HCT116 (cell line): ENCODE results near the gene SLC34A3. TPM values are rescaled to one million over a fixed set of nuclear protein-coding genes. Genes with fewer than 3 reads are reported as not detected.

Source experiments
- ATAC-seq: fragments of 200-7000 bp; cut with Tn5 transposase; 2 replicates; pipeline ENCODE4 v1.9.1; 2020; ENCODE audit warnings: mild to moderate bottlenecking, moderate library complexity
- BruUV-seq: library from RNA; stranded (reverse); fragments of 400-500 nt; replicated peaks from 2 replicates; lab custom pipeline; 2021; lab: Mats Ljungman, UMichigan
- CTCF ChIA-PET: fragments of 300-600 bp; sonication (Branson Sonifier 250); formaldehyde crosslinking; loops from one replicate; lab custom pipeline; 2021; ENCODE audit warnings: antibody characterized with exemption; lab: Charles Lee
- POLR2A ChIA-PET: fragments of 300-600, 350-600 bp; sonication (Branson Sonifier 250); formaldehyde crosslinking; loops from one replicate; lab custom pipeline; 2021; ENCODE audit warnings: antibody characterized with exemption; lab: Charles Lee
- RAD21 ChIA-PET, 2 experiments: fragments of 300-600 bp; sonication (Branson Sonifier 250); formaldehyde crosslinking; loops; one replicate each; lab custom pipeline; 2023; ENCODE audit warnings: low total read pairs in 2 of 2; ENCODE audit not compliant: uncharacterized antibody in 2 of 2, unreplicated experiment in 2 of 2, low non-redundant PET in 1 of 2; lab: Charles Lee
- DNase-seq: peaks from one replicate; pipeline ENCODE4 v3.0.0-alpha.2; 2010; ENCODE audit warnings: low read depth, low spot score
- H2AFZ ChIP-seq: fragments of 200-600 bp; shearing (Covaris generic), sonication (generic); 2 replicates; pipeline ENCODE4 v1.6.1; 2017; ENCODE audit warnings: low read depth, mixed run types, mixed read lengths, antibody characterized with exemption, low read length; ENCODE audit not compliant: poor library complexity, severe bottlenecking
- H3K27ac ChIP-seq: 2 replicates; pipeline ENCODE4 v1.5.1; 2012; ENCODE audit warnings: low read depth, low read length
- H3K27me3 ChIP-seq: fragments of 200-600 bp; sonication (generic); 2 replicates; pipeline ENCODE4 v1.6.1; 2016; ENCODE audit warnings: mixed run types, low read length, mixed read lengths; ENCODE audit not compliant: insufficient read depth
- H3K36me3 ChIP-seq, 2 experiments: fragments of 200-500 bp in 1 of 2; fragments of 200-600 bp in 1 of 2; sonication (Bioruptor generic) in 1 of 2; sonication (generic) in 1 of 2; 2 replicates each; pipeline versions ENCODE4 v1.5.1 to v1.6.1; 2014 to 2016; ENCODE audit warnings: low read length in 2 of 2, inconsistent platforms in 1 of 2, mixed read lengths in 1 of 2, mixed run types in 1 of 2; ENCODE audit not compliant: insufficient read depth in 2 of 2, control insufficient read depth in 1 of 2
- H3K4me1 ChIP-seq, 2 experiments: fragments of 200-600 bp in 1 of 2; sonication (generic) in 1 of 2; 2 replicates each; pipeline versions ENCODE4 v1.5.1 to v1.6.1; 2012 to 2017; ENCODE audit warnings: low read length in 2 of 2, inconsistent platforms in 1 of 2, mild to moderate bottlenecking in 1 of 2, mixed read lengths in 1 of 2, mixed run types in 1 of 2, moderate library complexity in 1 of 2; ENCODE audit not compliant: insufficient read depth in 2 of 2, control insufficient read depth in 1 of 2
- H3K4me2 ChIP-seq: fragments of 200-600 bp; sonication (generic); 2 replicates; pipeline ENCODE4 v1.6.1; 2017; ENCODE audit warnings: mixed run types, low read length, mixed read lengths
- H3K4me3 ChIP-seq, 2 experiments: fragments of 200-600 bp in 1 of 2; sonication (generic) in 1 of 2; replicated peaks in 1 of 2; 2 replicates each; pipeline ENCODE4 v1.5.1; 2011 to 2016; ENCODE audit warnings: low read length in 2 of 2, control low read depth in 1 of 2, low read depth in 1 of 2, mild to moderate bottlenecking in 1 of 2, mixed read lengths in 1 of 2, mixed run types in 1 of 2
- H3K79me2 ChIP-seq: fragments of 200-600 bp; sonication (generic); 2 replicates; pipeline ENCODE4 v1.6.1; 2017; ENCODE audit warnings: mild to moderate bottlenecking, mixed run types, low read length, moderate library complexity, mixed read lengths; ENCODE audit not compliant: insufficient read depth
- H3K9ac ChIP-seq: fragments of 200-600 bp; sonication (generic); 2 replicates; pipeline ENCODE4 v1.6.1; 2016; ENCODE audit warnings: low read length, mixed read lengths
- H3K9me2 ChIP-seq: fragments of 200-600 bp; sonication (generic), shearing (Covaris generic); 2 replicates; pipeline ENCODE4 v1.6.1; 2017; ENCODE audit warnings: mixed run types, mild to moderate bottlenecking, moderate library complexity; ENCODE audit not compliant: insufficient read depth
- H3K9me3 ChIP-seq, 2 experiments: fragments of 200-500 bp in 1 of 2; fragments of 200-600 bp in 1 of 2; sonication (Bioruptor generic) in 1 of 2; sonication (generic) in 1 of 2; 2 replicates each; pipeline ENCODE4 v1.6.1; 2014 to 2017; ENCODE audit warnings: low read length in 2 of 2, mixed read lengths in 2 of 2, inconsistent platforms in 1 of 2, low read depth in 1 of 2, mild to moderate bottlenecking in 1 of 2, mixed run types in 1 of 2, moderate library complexity in 1 of 2; ENCODE audit not compliant: control insufficient read depth in 1 of 2, insufficient read depth in 1 of 2
- H4K20me1 ChIP-seq: fragments of 200-600 bp; sonication (generic), shearing (Covaris generic); 2 replicates; pipeline ENCODE4 v1.6.1; 2017; ENCODE audit warnings: mixed run types, mild to moderate bottlenecking, moderate library complexity; ENCODE audit not compliant: insufficient read depth
- EGR1 ChIP-seq: IDR thresholded peaks from 2 replicates; pipeline ENCODE4 v1.6.1; 2012; ENCODE audit warnings: low read depth
- EZH2 ChIP-seq: fragments of 200-600 bp; sonication (generic); IDR thresholded peaks from 2 replicates; pipeline ENCODE4 v1.6.1; 2017; ENCODE audit warnings: antibody characterized with exemption, mixed run types
- POLR2A ChIP-seq: IDR thresholded peaks from 2 replicates; pipeline ENCODE4 v1.7.0; 2011; ENCODE audit warnings: borderline replicate concordance; ENCODE audit not compliant: insufficient read depth, insufficient read length; ENCODE audit errors: extremely low read depth
- POLR2AphosphoS5 ChIP-seq: IDR thresholded peaks from 2 replicates; pipeline ENCODE4 v1.6.1; 2011; ENCODE audit warnings: mild to moderate bottlenecking, low read depth, low read length, moderate library complexity
- SP1 ChIP-seq: IDR thresholded peaks from 2 replicates; pipeline ENCODE4 v1.6.1; 2012; ENCODE audit warnings: low read depth
- SRF ChIP-seq: IDR thresholded peaks from 2 replicates; pipeline ENCODE4 v1.6.1; 2012; ENCODE audit warnings: low read depth
- YY1 ChIP-seq: IDR thresholded peaks from 2 replicates; pipeline ENCODE4 v1.6.1; 2011; ENCODE audit warnings: low read length, low read depth, moderate library complexity, mild to moderate bottlenecking; ENCODE audit not compliant: insufficient replicate concordance; ENCODE audit errors: extremely low read depth
- ZBTB33 ChIP-seq: IDR thresholded peaks from 2 replicates; pipeline ENCODE4 v1.6.1; 2011; ENCODE audit warnings: mild to moderate bottlenecking, low read length, moderate library complexity; ENCODE audit not compliant: insufficient replicate concordance; ENCODE audit errors: extremely low read depth
- ZFX ChIP-seq: fragments of 450-650 bp; IDR thresholded peaks from 2 replicates; pipeline ENCODE4 v1.6.1; 2017
- intact Hi-C: fragments of 100-400 bp; cut with micrococcal nuclease; formaldehyde crosslinking; loops from 2 replicates; pipeline ENCODE4 v1.10.0; 2022
- total RNA-seq: library from RNA; stranded (reverse); gene quantifications from one replicate; pipeline ENCODE4 v1.2.1, GENCODE V29; 2021; ENCODE audit not compliant: unreplicated experiment

SLC34A3 gene
- total RNA-seq, 1 experiment from 2014 or later: 0.15 TPM

- TF ChIP-seq ZBTB33 (no peak), EZH2 (no peak), SRF (no peak)
Observed at GRCh38 chr9:137204731-137205125, 26.0 kb upstream of the SLC34A3 start (continued).

DNA sequence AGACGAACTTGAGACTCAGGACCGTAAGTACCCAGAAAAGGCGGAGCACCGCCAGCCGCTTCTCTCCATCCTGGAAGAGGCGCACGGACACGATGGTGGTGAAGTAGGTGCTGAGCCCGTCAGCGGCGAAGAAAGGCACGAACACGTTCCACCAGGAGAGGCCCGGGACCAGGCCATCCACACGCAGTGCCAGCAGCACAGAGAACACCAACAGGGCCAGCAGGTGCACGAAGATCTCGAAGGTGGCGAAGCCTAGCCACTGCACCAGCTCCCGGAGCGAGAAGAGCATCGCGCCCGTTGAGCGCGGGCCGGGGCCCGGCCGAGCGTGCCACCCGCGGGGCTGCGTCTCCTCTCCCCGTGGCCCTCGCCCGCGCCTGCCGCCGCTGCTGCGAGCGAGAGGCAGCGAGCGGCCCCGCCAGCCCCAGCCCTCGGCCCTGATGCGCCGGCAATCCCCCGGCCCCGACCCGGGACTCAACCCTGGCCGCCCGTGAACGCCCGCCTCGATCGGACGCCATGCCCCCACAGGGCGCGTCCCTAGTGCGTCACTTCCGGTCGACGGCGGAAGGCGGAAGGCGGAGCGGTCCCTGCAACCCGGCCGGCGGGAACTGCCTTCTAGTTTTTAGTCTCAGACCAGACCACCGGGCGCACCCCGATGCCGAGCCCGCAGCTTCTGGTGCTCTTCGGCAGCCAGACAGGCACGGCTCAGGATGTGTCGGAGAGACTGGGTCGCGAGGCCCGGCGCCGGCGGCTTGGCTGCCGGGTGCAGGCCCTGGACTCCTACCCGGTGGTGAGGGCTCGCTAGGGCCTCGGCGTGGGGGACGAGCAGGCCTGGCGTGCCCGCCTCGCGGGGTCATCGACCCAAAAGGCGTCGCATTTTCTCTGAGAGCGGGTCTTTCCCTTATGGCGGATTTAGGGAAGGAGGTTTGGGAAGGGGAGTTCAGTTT lies 25.3 kb upstream of the SLC34A3 start, which contains the start of the genes NDOR1 and TMEM203:
NDOR1 (plus strand) TSS at position 575 of the 944 bp plus-strand sequence; CDS start at position 653, 78 bp downstream.
TMEM203 (minus strand) TSS at position 523 of the 944 bp plus-strand sequence; CDS start at position 289, 234 bp downstream.
- intact Hi-C loops: loop anchor here (2.0 kb wide), 1 partner anchor 17 kb away; the partner anchor contains the start of gene RNF208

More for the DNA sequence above, 25.3 kb upstream of the SLC34A3 start, which contains the start of the genes NDOR1 and TMEM203:
- ChIA-PET RAD21 (no interaction called here), CTCF (no interaction called here), POLR2A (interaction anchor here (1.9 to 2.1 kb wide), 2 partner anchors 16 to 18 kb away, joined by 6 read pairs; partner anchors contain the start of gene SSNA1)
- Histone ChIP-seq H3K36me3 (peaks cover 0 to 13% of the 10 kb centered on the region in 2 experiments; a peak in 2 of 4 replicates), H3K4me1 (peaks cover 22 to 35% of the 10 kb centered on the region in 2 experiments), H3K79me2 (peaks cover 62% of the 10 kb centered on the region), H3K9me3 (no peaks in the 10 kb centered on the region), H3K27ac (peak within 1 kb of the TSS; percentile 78), H3K4me3 (peak within 1 kb of the TSS; percentile 91 to 98), H3K9me2 (no peaks in the 10 kb centered on the region), H4K20me1 (no peaks in the 10 kb centered on the region), H2AFZ (no peak within 1 kb of the TSS), H3K4me2 (peak within 1 kb of the TSS; percentile 93), H3K9ac (peak within 1 kb of the TSS; percentile 95), H3K27me3 (no peaks in the 10 kb centered on the region)
- DNase-seq: peak; percentile 62
- no TSS peak for BruUV-seq
- peak; percentile 97 for TF ChIP-seq ZFX
- peak; percentile 94 for TF ChIP-seq YY1
- peak; percentile 88 for TF ChIP-seq POLR2AphosphoS5
- TF ChIP-seq EGR1: no peak
- TF ChIP-seq SP1: no peak
- peak; percentile 93 for TF ChIP-seq POLR2A
- peak; percentile 46 for ATAC-seq
